GM18951 (cell line): ENCODE measurements around the gene KRTAP4-12.
"Not testable (repeated sequence)": the region's sequence is repeated elsewhere in the genome, so short reads cannot be mapped to it uniquely, and the experiment has no call there.

ENCODE experiments used
- POLR2A ChIP-seq: IDR thresholded peaks from 4 replicates; pipeline ENCODE4 v1.6.1; 2011; ENCODE audit warnings: mild to moderate bottlenecking; ENCODE audit not compliant: insufficient read length, insufficient read depth; ENCODE audit errors: extremely low read depth
- in situ Hi-C: fragments of 300-500 bp; cut with MboI; formaldehyde crosslinking; loops from one replicate; pipeline ENCODE4 v1.12.0; 2022; ENCODE audit warnings: low sequenced_read_pairs, mixed read lengths, inconsistent platforms; ENCODE audit not compliant: unreplicated experiment

Gene KRTAP4-12

DNA sequence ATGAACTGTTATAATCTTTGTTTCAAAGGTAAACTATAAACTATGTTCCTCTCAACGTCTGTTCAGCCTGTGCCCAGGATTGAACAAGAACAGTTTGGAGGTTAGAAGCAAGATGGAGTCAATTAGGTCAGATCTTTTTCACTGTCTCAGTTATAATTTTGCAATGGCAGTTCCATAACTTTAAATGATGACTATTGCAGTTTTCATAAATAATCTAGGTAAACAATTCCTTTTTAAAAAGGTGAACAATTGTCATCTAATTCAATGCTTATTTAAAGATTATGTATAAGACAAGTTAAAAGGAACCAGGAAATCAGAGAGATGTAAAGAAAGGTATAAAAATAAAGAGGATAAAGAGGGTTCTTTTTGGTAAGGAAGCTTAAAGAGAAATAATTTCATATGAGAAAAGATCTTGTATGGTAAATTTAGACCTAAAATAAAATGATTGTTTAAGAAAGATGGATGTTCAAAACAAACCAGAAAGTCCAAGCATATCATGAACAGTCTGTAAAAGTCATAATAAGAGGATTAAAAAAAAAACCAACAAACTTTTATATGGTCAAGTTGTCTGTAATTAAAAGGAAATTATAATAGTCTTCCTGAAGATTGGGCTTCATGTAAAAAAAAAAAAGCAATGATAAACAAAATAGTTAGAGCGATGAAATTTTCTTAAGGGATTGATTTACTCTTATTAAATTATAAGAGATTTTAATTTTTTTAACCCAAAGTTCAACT is 12.7 kb downstream of the KRTAP4-12 start:
- TF ChIP-seq POLR2A = no peak
- in situ Hi-C loops = no loop called here

DNA sequence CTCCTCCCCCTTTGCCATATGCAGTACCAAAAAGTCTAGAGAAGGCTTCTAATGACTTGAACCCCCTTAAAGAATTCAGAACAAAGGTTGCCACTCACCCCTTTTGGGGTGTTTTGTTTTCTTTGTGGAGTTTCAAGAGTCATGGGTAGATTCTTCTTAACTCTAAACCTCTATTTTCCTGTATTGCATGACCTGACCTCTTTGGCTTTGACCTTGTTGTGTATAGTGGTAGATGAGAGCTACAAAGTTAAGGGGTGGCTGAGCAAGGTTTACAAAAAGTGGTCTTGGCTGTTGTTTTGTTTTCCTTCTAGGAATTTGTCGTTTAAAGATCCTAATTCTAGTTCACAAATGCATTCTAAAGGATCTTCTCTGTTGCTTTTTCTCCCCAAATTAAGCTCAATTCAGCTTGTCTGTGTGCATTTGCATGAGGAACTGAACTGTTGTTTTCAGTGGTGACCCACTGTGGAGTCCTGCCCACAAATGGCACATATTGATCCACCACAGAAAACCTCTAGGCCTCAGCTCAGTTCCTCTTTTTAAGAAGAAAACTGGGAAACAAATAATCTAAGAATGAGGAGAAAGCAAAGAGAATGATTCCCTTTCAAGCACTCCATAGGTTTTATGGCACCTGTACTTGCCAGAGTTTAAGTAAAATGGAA is 15.1 kb downstream of the KRTAP4-12 start:
- in situ Hi-C loops = not testable (repeated sequence)

DNA sequence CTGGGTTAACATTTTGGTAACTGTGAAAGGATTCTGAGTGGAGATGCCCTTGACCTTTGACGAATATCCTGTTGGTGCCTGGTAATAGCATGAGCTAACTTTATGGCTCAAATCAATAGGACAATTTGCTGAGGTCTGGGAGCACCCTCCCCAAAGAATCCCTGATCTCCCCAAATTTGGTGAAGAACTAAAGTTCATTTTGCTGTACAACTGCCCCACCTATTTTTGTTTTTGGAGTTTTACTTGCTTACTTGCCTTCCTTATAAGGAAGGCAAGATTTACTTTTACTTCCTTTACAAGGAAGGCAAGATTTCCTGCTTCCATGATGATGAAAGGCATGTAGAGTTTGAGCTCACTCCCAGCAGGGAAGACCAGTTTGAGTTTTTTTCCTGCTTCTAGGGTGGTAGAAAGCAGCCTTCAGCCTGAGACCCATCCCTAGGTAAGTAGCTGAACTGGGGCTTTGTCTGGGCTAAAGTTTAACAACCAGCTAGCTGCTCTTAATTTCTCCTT is 16.0 kb downstream of the KRTAP4-12 start:
- in situ Hi-C loops = no loop called here
- TF ChIP-seq POLR2A = no peak

- in situ Hi-C loops = not testable (repeated sequence)
Observed at GRCh38 chr17:41105347-41105746, 18.6 kb downstream of the KRTAP4-12 start, which contains the start of gene KRTAP4-9. KRTAP4-9 (plus strand) TSS chr17:41105389; CDS start chr17:41105389, 0 bp downstream.

GRCh38 chr17:41104386-41105038 is 19.5 kb downstream of the KRTAP4-12 start:
- in situ Hi-C loops = not testable (repeated sequence)

DNA sequence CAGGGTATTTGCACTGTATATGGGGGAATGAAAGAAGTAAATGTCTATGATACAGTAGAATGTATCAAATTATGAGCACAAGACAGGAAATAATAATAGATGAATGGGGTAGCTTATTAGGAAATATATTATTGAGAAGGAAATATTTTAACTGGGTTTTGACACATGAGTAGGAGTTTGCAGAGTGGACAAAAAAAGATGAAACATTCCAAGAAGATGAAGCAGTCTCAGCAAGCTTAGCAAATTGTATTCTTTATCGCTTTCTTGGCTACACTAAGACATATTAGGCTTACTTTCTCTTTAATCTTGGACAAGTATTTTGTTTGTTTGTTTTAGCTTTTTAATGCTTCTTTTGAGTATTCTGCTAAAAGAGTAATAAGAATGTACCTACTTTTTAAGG is 20.1 kb downstream of the KRTAP4-12 start:
- TF ChIP-seq POLR2A = no peak
- in situ Hi-C loops = no loop called here

DNA sequence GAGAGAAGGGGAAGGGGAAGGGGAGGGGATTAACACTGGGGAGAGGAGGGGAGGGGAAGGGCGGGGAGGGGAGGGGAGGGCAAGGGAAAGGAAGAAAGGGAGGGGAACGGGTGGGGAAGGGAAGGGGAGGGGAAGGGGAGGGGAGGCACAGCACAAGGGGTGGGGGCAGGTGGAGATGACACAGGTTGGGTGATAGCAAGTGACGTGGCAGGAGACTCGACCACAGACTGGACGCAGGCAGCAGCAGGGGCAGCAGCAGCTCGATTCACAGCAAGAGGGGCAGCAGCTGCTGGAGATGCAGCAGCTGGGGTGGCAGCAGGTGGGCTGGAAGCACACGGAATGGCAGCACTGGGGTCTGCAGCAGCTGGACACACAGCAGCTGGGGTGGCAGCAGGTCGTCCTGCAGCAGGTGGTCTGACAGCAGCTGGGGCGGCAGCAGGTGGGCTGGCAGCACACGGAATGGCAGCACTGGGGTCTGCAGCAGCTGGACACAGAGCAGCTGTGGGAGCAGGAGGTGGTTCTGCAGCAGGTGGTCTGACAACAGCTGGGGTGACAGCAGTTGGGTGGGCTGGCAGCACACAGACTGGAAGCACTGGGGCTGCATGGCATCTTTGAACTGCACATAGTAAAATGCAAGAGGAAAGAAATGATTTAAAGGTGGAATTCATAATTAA is 22.3 kb downstream of the KRTAP4-12 start, which contains the start of gene KRTAP4-16:
Gene KRTAP4-16 (minus strand): TSS at position 624 of the 674 bp plus-strand sequence. CDS start 0 bp downstream, at position 624.
- in situ Hi-C loops = no loop called here
- TF ChIP-seq POLR2A = no peak

GRCh38 chr17:41099682-41100480 is 24.1 kb downstream of the KRTAP4-12 start:
- in situ Hi-C loops = not testable (repeated sequence)

GRCh38 chr17:41098481-41098880 is 25.5 kb downstream of the KRTAP4-12 start:
- in situ Hi-C loops = no loop called here

GRCh38 chr17:41098042-41098441 is 25.9 kb downstream of the KRTAP4-12 start, which contains the start of gene KRTAP4-8:
KRTAP4-8 (minus strand) TSS chr17:41098142; CDS start chr17:41098084, 58 bp downstream.
- in situ Hi-C loops = no loop called here
- no peak for TF ChIP-seq POLR2A

More at GRCh38 chr17:41098481-41098880, 25.5 kb downstream of the KRTAP4-12 start:
- no peak for TF ChIP-seq POLR2A

GRCh38 chr17:41096055-41096454 is 27.9 kb downstream of the KRTAP4-12 start:
- in situ Hi-C loops = no loop called here
- TF ChIP-seq POLR2A = no peak

- in situ Hi-C loops = not testable (repeated sequence)
Observed at GRCh38 chr17:41088760-41089352, 35.1 kb downstream of the KRTAP4-12 start.

GRCh38 chr17:41084100-41084856 is 39.7 kb downstream of the KRTAP4-12 start, which contains the start of gene KRTAP4-7:
KRTAP4-7 (plus strand) TSS chr17:41084150; CDS start chr17:41084207, 57 bp downstream.
- in situ Hi-C loops = not testable (repeated sequence)

- in situ Hi-C loops = not testable (repeated sequence)
Observed at GRCh38 chr17:41083427-41083826, 40.6 kb downstream of the KRTAP4-12 start.
